ENCODE results near the gene VSIG10L2. TPM values are rescaled to one million over a fixed set of nuclear protein-coding genes. Genes with fewer than 3 reads are reported as not detected.

Gene VSIG10L2
- total RNA-seq, 6 experiments from 2014 or later: 0.06 TPM; not detected in 5

DNA sequence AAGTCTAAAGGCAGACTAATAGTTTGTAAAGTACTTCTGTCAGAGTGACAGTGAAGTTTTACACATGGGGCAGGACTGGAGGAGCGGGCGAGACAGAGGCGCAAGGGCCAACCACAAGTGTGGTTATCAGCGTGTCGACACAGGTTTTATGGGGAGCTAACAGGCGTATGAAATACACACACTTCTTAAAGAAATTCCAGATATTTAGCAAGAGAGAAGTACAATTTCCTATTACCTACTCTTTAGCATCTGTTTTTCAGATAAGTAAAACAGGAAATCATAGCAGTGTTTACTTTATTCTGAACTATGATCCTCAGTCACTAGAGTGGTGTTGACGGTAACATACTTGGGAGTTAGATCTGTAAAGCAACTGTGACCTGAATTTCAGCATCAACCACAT, 22.5 kb downstream of the VSIG10L2 start:
- 34% methylated on average over 7 of the region's 7 CpGs for WGBS (ENCODE audit: insufficient coverage, low coverage, low lambda C conversion rate, missing lambda C conversion rate)
- Histone ChIP-seq H3K4me1 (peaks cover 0 to 5% (median 0%) of the 10 kb centered on the region in 4 donors), H3K27ac (peak overlapping the region in 1 of 3 donors; percentile 64), H3K9me3 (no peaks in the 10 kb centered on the region), H3K4me3 (no peak overlapping the region), H3K27me3 (no peaks in the 10 kb centered on the region), H3K36me3 (no peaks in the 10 kb centered on the region)
- no peak for DNase-seq
- intact Hi-C loops (cut with DNase I): no loop called here
- ATAC-seq: peak; percentile 93 to 98 (median 96)
- TF ChIP-seq POLR2A (IDR thresholded peaks at IDR 0.05) (no peak), CTCF (IDR thresholded peaks at IDR 0.05) (no peak)

DNA sequence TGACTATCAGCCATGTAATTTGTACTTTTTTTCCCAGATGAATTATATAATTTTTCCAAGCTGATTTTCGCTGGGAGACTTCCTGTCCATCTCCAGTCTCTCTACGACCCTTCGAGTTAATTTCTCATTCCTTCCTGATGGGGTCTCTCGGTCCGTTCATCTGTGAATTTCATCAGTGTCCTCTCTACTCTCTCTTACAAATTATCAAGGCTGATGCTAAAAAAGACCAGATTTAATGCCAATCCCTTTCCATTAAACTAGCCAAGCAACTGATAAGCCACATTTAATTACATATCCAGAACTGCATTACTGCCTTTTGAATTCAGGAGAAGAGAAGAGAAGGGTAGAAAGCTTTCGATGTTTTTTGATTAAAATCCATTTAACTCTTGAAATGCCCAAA, 25.8 kb downstream of the VSIG10L2 start:
- H3K4me1 ChIP-seq: peaks cover 0 to 5% (median 0%) of the 10 kb centered on the region in 4 donors
- intact Hi-C loops (cut with DNase I): no loop called here
- H3K4me3 ChIP-seq: no peak overlapping the region
- ATAC-seq: no peak
- no peak for TF ChIP-seq CTCF (IDR thresholded peaks at IDR 0.05)
- no peaks in the 10 kb centered on the region for H3K36me3 ChIP-seq
- whole genome bisulfite sequencing (ENCODE audit: insufficient coverage, low coverage, low lambda C conversion rate, missing lambda C conversion rate): 69% methylated on average over 6 of the region's 6 CpGs
- H3K27me3 ChIP-seq: no peaks in the 10 kb centered on the region
- no peaks in the 10 kb centered on the region for H3K9me3 ChIP-seq
- H3K27ac ChIP-seq: no peak overlapping the region
- DNase-seq: no peak

- Histone ChIP-seq H3K27me3 (no peaks in the 10 kb centered on the region), H3K9me3 (no peaks in the 10 kb centered on the region), H3K4me3 (no peak overlapping the region), H3K36me3 (no peaks in the 10 kb centered on the region), H3K27ac (no peak overlapping the region), H3K4me1 (peaks cover 0 to 7% (median 3%) of the 10 kb centered on the region in 4 donors)
- intact Hi-C loops (cut with DNase I): no loop called here
- no peak for DNase-seq
- ATAC-seq: no peak
- TF ChIP-seq CTCF (IDR thresholded peaks at IDR 0.05) (no peak), POLR2A (IDR thresholded peaks at IDR 0.05) (no peak)
These were observed 28.4 kb downstream of the VSIG10L2 start for GRCh38 chr11:125974284-125974683.

GRCh38 chr11:125975634-125976033, 29.8 kb downstream of the VSIG10L2 start:
- Histone ChIP-seq H3K9me3 (no peaks in the 10 kb centered on the region), H3K27me3 (no peaks in the 10 kb centered on the region), H3K27ac (no peak overlapping the region), H3K4me3 (no peak overlapping the region), H3K4me1 (peaks cover 0 to 7% (median 3%) of the 10 kb centered on the region in 4 donors), H3K36me3 (no peaks in the 10 kb centered on the region)
- ATAC-seq: no peak
- DNase-seq: no peak
- 84% methylated on average over 6 of the region's 6 CpGs for WGBS (ENCODE audit: insufficient coverage, low coverage, low lambda C conversion rate, missing lambda C conversion rate)
- TF ChIP-seq POLR2A (IDR thresholded peaks at IDR 0.05): no peak
- no peak for TF ChIP-seq CTCF (IDR thresholded peaks at IDR 0.05)
- intact Hi-C loops (cut with DNase I): no loop called here

GRCh38 chr11:125976156-125976555, 30.3 kb downstream of the VSIG10L2 start:
- H3K27ac ChIP-seq: no peak overlapping the region

More at GRCh38 chr11:125976156-125976555, 30.3 kb downstream of the VSIG10L2 start:
- Histone ChIP-seq H3K27me3 (no peaks in the 10 kb centered on the region), H3K4me1 (peaks cover 0 to 7% (median 3%) of the 10 kb centered on the region in 4 donors), H3K4me3 (no peak overlapping the region), H3K36me3 (no peaks in the 10 kb centered on the region), H3K9me3 (no peaks in the 10 kb centered on the region)
- ATAC-seq: no peak
- intact Hi-C loops (cut with DNase I): no loop called here
- TF ChIP-seq CTCF (IDR thresholded peaks at IDR 0.05) (no peak), POLR2A (IDR thresholded peaks at IDR 0.05) (no peak)
- DNase-seq: no peak

Data from right lobe of liver (tissue), 6 donors.